Measurements from ENCODE around the gene BCDIN3D.

- TF ChIP-seq CTCF (IDR thresholded peaks at IDR 0.05), result no peak
- TF ChIP-seq POLR2A (IDR thresholded peaks at IDR 0.05), result no peak
Observed at GRCh38 chr12:49818241-49818895, 24.5 kb downstream of the BCDIN3D start.
